H9 (cell line): ENCODE results near the gene CASP8. TPM values are rescaled to one million over a fixed set of nuclear protein-coding genes. Genes with fewer than 3 reads are reported as not detected.

Experiments used
- DNase-seq: peaks from one replicate; pipeline ENCODE4 v3.0.0-alpha.2; 2017
- H2AFZ ChIP-seq: one replicate; pipeline ENCODE4 v1.6.1; 2013; ENCODE audit warnings: mild to moderate bottlenecking, low read length, control low read depth, moderate library complexity
- H2AK5ac ChIP-seq: 2 replicates; pipeline ENCODE4 v1.6.1; 2013; ENCODE audit warnings: low read length, control low read depth, mixed read lengths; ENCODE audit not compliant: insufficient read length
- H2BK120ac ChIP-seq: one replicate; pipeline ENCODE4 v1.6.1; 2013; ENCODE audit warnings: low read depth, mild to moderate bottlenecking, low read length, control low read depth, inconsistent platforms; ENCODE audit not compliant: poor library complexity, severe bottlenecking
- H2BK12ac ChIP-seq: 2 replicates; pipeline ENCODE4 v1.6.1; 2013; ENCODE audit warnings: low read length, control low read depth, mixed read lengths, low read depth; ENCODE audit not compliant: insufficient read length
- H2BK15ac ChIP-seq: 2 replicates; pipeline ENCODE4 v1.6.1; 2013; ENCODE audit warnings: low read depth, low read length, control low read depth
- H2BK20ac ChIP-seq: one replicate; pipeline ENCODE4 v1.6.1; 2013; ENCODE audit warnings: low read depth, mild to moderate bottlenecking, low read length, control low read depth, inconsistent platforms; ENCODE audit not compliant: poor library complexity, severe bottlenecking
- H2BK5ac ChIP-seq: 2 replicates; pipeline ENCODE4 v1.6.1; 2013; ENCODE audit warnings: low read length, control low read depth, mixed read lengths; ENCODE audit not compliant: insufficient read length
- H3K14ac ChIP-seq: 2 replicates; pipeline ENCODE4 v1.6.1; 2013; ENCODE audit warnings: low read length, control low read depth; ENCODE audit not compliant: insufficient read depth
- H3K18ac ChIP-seq: 2 replicates; pipeline ENCODE4 v1.6.1; 2013; ENCODE audit warnings: low read depth, mild to moderate bottlenecking, mixed read lengths, low read length, control low read depth; ENCODE audit not compliant: insufficient read length
- H3K23ac ChIP-seq: 2 replicates; pipeline ENCODE4 v1.6.1; 2013; ENCODE audit warnings: low read length, control low read depth, mixed read lengths, low read depth; ENCODE audit not compliant: insufficient read length
- H3K23me2 ChIP-seq: 2 replicates; pipeline ENCODE4 v1.6.1; 2013; ENCODE audit warnings: low read depth, mild to moderate bottlenecking, mixed read lengths, low read length, control low read depth; ENCODE audit not compliant: insufficient read length, poor library complexity, severe bottlenecking
- H3K27ac ChIP-seq: 2 replicates; pipeline ENCODE4 v1.5.1; 2013; ENCODE audit warnings: low read length, control low read depth, mixed read lengths, low read depth; ENCODE audit not compliant: insufficient read length
- H3K27me3 ChIP-seq: 2 replicates; pipeline ENCODE4 v1.6.1; 2013; ENCODE audit warnings: low read length, control low read depth, inconsistent platforms; ENCODE audit not compliant: insufficient read depth
- H3K4ac ChIP-seq: 2 replicates; pipeline ENCODE4 v1.6.1; 2013; ENCODE audit warnings: low read depth, mild to moderate bottlenecking, control low read depth, inconsistent platforms, low read length, moderate library complexity
- H3K4me1 ChIP-seq: 2 replicates; pipeline ENCODE4 v1.6.1; 2013; ENCODE audit warnings: low read length, control low read depth, inconsistent platforms; ENCODE audit not compliant: insufficient read depth
- H3K4me2 ChIP-seq: 2 replicates; pipeline ENCODE4 v1.6.1; 2013; ENCODE audit warnings: low read length, control low read depth, mixed read lengths; ENCODE audit not compliant: insufficient read length, insufficient read depth
- H3K56ac ChIP-seq: 2 replicates; pipeline ENCODE4 v1.6.1; 2013; ENCODE audit warnings: low read depth, mild to moderate bottlenecking, mixed read lengths, low read length, control low read depth; ENCODE audit not compliant: insufficient read length
- H3K79me1 ChIP-seq: 2 replicates; pipeline ENCODE4 v1.6.1; 2013; ENCODE audit warnings: low read depth, mild to moderate bottlenecking, moderate library complexity, low read length, control low read depth, inconsistent platforms; ENCODE audit not compliant: insufficient read depth, poor library complexity, severe bottlenecking
- H3K79me2 ChIP-seq: 2 replicates; pipeline ENCODE4 v1.6.1; 2013; ENCODE audit warnings: low read length, control low read depth, inconsistent platforms; ENCODE audit not compliant: insufficient read depth
- H3K9ac ChIP-seq: 2 replicates; pipeline ENCODE4 v1.6.1; 2013; ENCODE audit warnings: low read length, control low read depth, mixed read lengths; ENCODE audit not compliant: insufficient read length; ENCODE audit errors: extremely low read depth
- H3K9me3 ChIP-seq: one replicate; pipeline ENCODE4 v1.6.1; 2013; ENCODE audit warnings: low read depth, low read length, inconsistent platforms; ENCODE audit not compliant: control insufficient read depth
- H3T11ph ChIP-seq: one replicate; pipeline ENCODE4 v1.6.1; 2013; ENCODE audit warnings: mild to moderate bottlenecking, low read length, control low read depth, inconsistent platforms
- H4K20me1 ChIP-seq: one replicate; pipeline ENCODE4 v1.6.1; 2013; ENCODE audit not compliant: control insufficient read depth, insufficient read length, insufficient read depth
- H4K5ac ChIP-seq: 2 replicates; pipeline ENCODE4 v1.6.1; 2013; ENCODE audit warnings: low read depth, mild to moderate bottlenecking, mixed read lengths, low read length, control low read depth; ENCODE audit not compliant: insufficient read length
- H4K8ac ChIP-seq: replicated peaks from 2 replicates; pipeline ENCODE4 v1.6.1; 2013; ENCODE audit warnings: low read length, control low read depth, mixed read lengths, low read depth; ENCODE audit not compliant: insufficient read length
- H4K91ac ChIP-seq: 2 replicates; pipeline ENCODE4 v1.6.1; 2013; ENCODE audit warnings: low read depth, mild to moderate bottlenecking, moderate library complexity, mixed read lengths, low read length, control low read depth; ENCODE audit not compliant: insufficient read length
- H3K27ac Mint-ChIP-seq, 3 experiments: 2 replicates in 2 of 3; 3 replicates in 1 of 3; pipeline ENCODE4 v1.8.0; 2020 to 2021; ENCODE audit warnings: mixed read lengths in 3 of 3, mild to moderate bottlenecking in 1 of 3, moderate library complexity in 1 of 3
- H3K27me3 Mint-ChIP-seq: 2 replicates; pipeline ENCODE4 v1.8.0; 2021; ENCODE audit warnings: low read depth, mild to moderate bottlenecking, moderate library complexity, mixed read lengths
- H3K36me3 Mint-ChIP-seq, 3 experiments: 2 replicates in 2 of 3; 3 replicates in 1 of 3; pipeline ENCODE4 v1.8.0; 2020 to 2021; ENCODE audit warnings: low read depth in 3 of 3, mixed read lengths in 3 of 3; ENCODE audit not compliant: insufficient read depth in 1 of 3
- H3K4me1 Mint-ChIP-seq, 2 experiments: 2 replicates each; pipeline ENCODE4 v1.8.0; 2020; ENCODE audit warnings: mixed read lengths in 2 of 2
- H3K4me3 Mint-ChIP-seq, 2 experiments: 2 replicates in 1 of 2; 3 replicates in 1 of 2; pipeline ENCODE4 v1.8.0; 2020 to 2021; ENCODE audit warnings: mild to moderate bottlenecking in 2 of 2, mixed read lengths in 2 of 2, moderate library complexity in 1 of 2
- H3K9me3 Mint-ChIP-seq, 2 experiments: 2 replicates in 1 of 2; 3 replicates in 1 of 2; pipeline ENCODE4 v1.8.0; 2020; ENCODE audit warnings: mild to moderate bottlenecking in 2 of 2, mixed read lengths in 2 of 2, moderate library complexity in 1 of 2
- total RNA-seq: library from RNA; stranded (reverse); gene quantifications from 2 replicates; pipeline ENCODE4 v1.2.1, GENCODE V29; 2021
- TF ChIP-seq, protein P1 (sequence below): fragments of 200-600 bp; sonication (generic); conservative IDR thresholded peaks from 3 replicates; pipeline ENCODE4 v1.8.0; 2021; ENCODE audit warnings: antibody characterized with exemption, mild to moderate bottlenecking

CASP8 gene
- total RNA-seq, 1 experiment from 2014 or later = 10.0 TPM

DNA sequence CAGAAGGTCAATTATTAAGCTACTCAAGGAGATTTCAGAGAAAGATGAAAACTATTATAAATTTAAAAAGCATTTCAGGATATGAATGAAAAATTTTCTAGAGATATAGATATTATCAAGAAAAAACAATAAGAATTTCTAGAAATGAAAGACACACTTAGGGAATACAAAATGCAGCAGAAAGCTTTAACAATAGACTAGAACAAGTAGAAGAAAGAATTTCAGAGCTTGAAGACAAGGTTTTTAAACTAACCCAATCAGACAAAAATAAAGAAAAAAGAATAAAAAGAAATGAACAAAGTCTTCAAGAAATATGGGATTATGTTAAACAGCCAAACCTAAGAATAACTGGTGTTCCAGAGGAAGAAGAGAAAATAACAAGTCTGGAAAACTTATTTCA is 62.4 kb downstream of the CASP8 start:
- no peak overlapping the region for H3K4me2 ChIP-seq
- no peaks in the 10 kb centered on the region for H3K79me1 ChIP-seq
- no peak overlapping the region for H2AK5ac ChIP-seq
- H2AFZ ChIP-seq = no peak overlapping the region
- no peak overlapping the region for H4K5ac ChIP-seq
- no peak overlapping the region for H3K18ac ChIP-seq
- no peak overlapping the region for H3K23ac ChIP-seq
- H4K91ac ChIP-seq = no peak overlapping the region
- no peak overlapping the region for H3K14ac ChIP-seq
- no peak overlapping the region for H2BK5ac ChIP-seq
- no peaks in the 10 kb centered on the region for H3K23me2 ChIP-seq
- H3K9ac ChIP-seq = no peak overlapping the region
- H3K9me3 Mint-ChIP-seq = peaks cover 20 to 28% of the 10 kb centered on the region in 2 experiments
- H2BK15ac ChIP-seq = no peak overlapping the region
- H3K79me2 ChIP-seq = no peaks in the 10 kb centered on the region
- no peaks in the 10 kb centered on the region for H3K4me1 ChIP-seq
- no peak overlapping the region for H4K8ac ChIP-seq
- H3K27ac Mint-ChIP-seq = no peak overlapping the region
- H3K27me3 Mint-ChIP-seq = no peaks in the 10 kb centered on the region
- H3K9me3 ChIP-seq = no peaks in the 10 kb centered on the region
- DNase-seq = no peak
- H3K4me1 Mint-ChIP-seq = no peaks in the 10 kb centered on the region
- H3K56ac ChIP-seq = no peak overlapping the region
- TF ChIP-seq, protein P1, sequence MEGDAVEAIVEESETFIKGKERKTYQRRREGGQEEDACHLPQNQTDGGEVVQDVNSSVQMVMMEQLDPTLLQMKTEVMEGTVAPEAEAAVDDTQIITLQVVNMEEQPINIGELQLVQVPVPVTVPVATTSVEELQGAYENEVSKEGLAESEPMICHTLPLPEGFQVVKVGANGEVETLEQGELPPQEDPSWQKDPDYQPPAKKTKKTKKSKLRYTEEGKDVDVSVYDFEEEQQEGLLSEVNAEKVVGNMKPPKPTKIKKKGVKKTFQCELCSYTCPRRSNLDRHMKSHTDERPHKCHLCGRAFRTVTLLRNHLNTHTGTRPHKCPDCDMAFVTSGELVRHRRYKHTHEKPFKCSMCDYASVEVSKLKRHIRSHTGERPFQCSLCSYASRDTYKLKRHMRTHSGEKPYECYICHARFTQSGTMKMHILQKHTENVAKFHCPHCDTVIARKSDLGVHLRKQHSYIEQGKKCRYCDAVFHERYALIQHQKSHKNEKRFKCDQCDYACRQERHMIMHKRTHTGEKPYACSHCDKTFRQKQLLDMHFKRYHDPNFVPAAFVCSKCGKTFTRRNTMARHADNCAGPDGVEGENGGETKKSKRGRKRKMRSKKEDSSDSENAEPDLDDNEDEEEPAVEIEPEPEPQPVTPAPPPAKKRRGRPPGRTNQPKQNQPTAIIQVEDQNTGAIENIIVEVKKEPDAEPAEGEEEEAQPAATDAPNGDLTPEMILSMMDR = no peak
- no peaks in the 10 kb centered on the region for H3K27me3 ChIP-seq
- no peak overlapping the region for H3K4me3 Mint-ChIP-seq
- no peak overlapping the region for H3K27ac ChIP-seq
- H3K36me3 Mint-ChIP-seq = peaks cover 2 to 11% (median 7%) of the 10 kb centered on the region in 3 experiments; a peak in 5 of 7 replicates
- H2BK120ac ChIP-seq = no peak overlapping the region
- no peak overlapping the region for H3T11ph ChIP-seq
- no peak overlapping the region for H2BK20ac ChIP-seq
- H2BK12ac ChIP-seq = no peak overlapping the region
- no peaks in the 10 kb centered on the region for H4K20me1 ChIP-seq
- H3K4ac ChIP-seq = no peak overlapping the region
